Fibroblast of skin of left biceps (primary cell): Measurements from ENCODE around the gene SPATA32.

ENCODE experiments used
- DNase-seq, 2 experiments: peaks; one replicate each; pipeline ENCODE4 v3.0.0-alpha.2; 2013; ENCODE audit warnings: low read depth in 2 of 2

Gene SPATA32

GRCh38 chr17:45293413-45294211 lies 31.7 kb upstream of the SPATA32 start:
- DNase-seq = peak in 1 of 2 experiments; percentile 35

- no peak for DNase-seq
Observed at GRCh38 chr17:45292696-45293412, 31.0 kb upstream of the SPATA32 start.

- DNase-seq = no peak
Observed at GRCh38 chr17:45291171-45291805, 29.4 kb upstream of the SPATA32 start.

DNA sequence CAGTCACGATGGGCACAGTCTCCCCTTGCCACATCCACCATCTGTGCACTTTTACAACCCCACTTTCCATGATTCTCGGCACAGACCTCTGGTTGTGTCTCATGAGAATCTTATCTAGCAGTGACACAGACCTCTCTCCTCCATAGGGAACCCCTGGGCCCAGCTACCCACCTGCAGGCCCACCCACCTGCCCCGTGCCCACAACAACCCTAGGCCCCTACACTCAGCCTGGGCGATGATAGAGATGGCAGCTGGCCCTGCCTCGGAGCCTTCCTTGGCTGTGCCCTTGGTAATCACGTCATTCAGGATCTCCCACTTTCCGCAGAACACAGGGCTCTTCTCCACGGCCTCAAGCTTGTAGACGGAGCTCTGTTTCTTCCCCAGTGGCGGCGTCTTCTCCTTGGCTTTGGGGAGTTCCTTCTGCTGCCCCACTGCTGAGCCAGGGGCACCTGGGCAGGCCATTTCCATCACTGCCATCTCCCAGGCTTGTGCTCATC lies 28.4 kb upstream of the SPATA32 start:
- DNase-seq = no peak

DNA sequence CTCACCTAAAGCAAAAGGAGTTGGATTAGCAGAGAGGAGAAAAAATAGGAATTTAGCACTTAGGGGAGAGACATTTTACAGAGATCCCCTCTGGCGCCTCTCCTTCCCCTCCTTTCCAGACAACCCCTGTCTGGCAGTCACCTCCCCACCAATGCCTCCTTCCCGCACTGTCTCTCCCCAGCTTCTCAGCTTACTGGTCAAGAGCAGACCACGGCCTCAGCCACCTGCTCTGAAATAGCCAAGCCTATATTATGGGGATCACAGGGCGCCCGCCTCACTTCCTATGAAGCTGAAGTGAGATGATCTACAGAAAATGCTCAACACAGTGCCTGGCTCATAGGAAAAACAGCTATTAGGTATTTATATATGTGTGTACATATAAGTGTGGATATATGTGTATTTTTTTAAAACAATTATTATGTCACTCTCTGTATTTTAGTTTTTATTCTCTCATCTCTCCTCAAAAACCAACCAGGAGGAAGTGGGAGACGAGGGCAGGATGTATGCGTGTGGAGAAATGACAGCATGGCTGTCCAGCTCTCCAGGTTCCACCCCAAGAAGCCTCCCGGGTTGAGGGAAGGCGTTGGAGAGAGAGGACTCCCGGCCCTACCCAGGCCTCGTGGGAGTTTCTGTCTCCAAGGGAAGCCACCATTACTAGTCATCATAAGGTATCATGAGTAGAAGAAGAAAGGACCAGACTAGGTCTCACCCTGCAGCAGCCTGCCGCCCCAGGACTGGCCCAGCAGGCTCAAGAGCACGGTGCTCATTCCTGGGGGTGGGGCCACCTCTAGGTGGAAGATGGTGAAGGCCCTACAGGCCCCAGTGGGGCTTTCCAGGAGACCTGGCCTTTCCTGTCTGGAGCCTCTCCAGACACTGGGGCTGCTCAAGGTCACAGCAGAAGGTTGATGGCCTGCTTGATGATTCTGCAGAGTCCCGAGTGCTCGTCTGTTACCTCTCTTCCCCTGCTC lies 27.7 kb upstream of the SPATA32 start:
- DNase-seq = no peak

DNA sequence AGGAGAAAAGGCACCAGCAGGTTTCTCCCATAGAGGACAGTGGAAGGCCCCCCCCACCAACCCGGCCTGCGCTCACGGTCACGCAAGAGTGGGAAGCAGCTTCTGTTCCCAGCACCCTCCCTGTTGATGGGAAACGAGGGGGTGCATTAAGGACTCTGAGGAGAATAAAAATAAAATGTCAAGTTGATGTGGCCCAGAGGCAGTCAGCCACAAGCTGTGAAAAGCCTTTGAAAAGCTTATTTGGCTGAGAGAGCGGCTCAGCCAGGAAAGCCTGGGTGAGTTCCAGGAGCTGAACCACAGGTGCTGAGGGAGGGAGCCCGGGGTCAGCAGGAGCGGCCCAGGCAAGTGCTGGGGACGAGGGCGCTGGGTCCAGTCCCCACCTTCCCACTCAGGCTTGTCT lies 26.9 kb upstream of the SPATA32 start:
- no peak for DNase-seq

DNA sequence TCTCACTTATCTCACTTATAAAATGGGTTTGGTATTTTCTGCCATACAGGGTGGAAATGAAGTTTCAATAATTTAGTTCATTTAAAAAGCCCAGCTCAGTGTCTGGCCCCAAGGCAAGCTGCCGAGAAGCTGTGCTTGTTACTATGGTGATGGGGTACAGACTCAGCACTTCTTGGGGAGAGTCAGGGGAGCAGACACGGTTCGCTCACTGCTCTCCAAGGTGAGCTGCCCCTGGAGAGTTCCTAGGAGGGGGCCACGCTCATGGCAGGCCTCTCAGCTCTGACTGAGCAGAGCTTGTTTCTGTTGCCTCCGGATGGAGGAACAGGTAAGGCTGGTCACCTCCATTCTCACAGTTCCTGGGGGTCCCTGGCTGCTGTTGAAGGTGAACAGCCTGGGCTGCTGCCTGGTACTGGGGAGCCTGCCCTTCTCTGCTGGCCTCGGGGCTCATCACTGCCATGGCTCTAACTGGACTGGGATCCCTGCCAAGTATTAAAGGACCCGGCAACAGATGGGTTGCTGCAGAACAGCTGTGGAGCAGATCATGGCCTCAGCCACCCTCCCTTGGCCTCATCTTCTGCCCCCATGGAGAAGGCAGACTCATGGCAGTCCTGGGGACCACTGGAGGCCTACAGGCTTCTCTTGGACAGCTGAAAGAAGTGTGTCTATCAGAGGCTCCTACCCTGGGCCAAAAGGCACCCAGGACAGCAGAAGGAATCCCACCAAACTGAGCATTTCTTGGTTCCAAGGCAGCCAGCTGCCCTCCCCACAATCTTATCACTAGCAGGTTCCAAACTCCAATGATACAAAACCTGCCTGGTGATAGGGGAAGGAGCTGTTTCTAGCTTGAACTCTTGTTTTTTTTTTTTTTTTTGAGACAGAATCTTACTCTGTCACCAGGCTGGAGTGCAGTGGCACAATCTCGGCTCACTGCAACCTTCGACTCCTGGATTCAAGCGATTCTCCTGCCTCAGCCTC lies 25.9 kb upstream of the SPATA32 start:
- no peak for DNase-seq

- DNase-seq = no peak
Observed at GRCh38 chr17:45286286-45286685, 24.4 kb upstream of the SPATA32 start.

GRCh38 chr17:45284176-45285140 lies 22.6 kb upstream of the SPATA32 start:
- DNase-seq = no peak

DNA sequence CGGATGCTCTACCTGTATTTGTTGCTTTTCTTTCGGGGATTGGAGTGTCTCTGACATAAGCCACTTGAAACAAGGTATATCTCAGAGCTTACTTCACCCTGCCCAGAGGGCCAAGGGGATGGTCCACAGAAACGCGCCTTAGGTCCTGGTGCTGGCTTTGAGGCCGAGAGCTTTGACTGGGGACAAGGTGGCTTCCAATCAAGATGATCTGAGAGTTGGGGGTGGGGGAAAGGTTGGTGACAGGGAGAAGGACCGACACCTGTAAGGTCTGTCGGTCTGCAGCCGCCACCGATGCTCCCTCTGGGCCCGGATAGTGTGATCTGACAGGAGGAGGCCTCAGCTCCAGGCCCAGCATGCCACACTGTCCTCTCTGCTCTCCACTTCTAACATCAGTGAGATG lies 21.8 kb upstream of the SPATA32 start:
- DNase-seq = no peak

DNA sequence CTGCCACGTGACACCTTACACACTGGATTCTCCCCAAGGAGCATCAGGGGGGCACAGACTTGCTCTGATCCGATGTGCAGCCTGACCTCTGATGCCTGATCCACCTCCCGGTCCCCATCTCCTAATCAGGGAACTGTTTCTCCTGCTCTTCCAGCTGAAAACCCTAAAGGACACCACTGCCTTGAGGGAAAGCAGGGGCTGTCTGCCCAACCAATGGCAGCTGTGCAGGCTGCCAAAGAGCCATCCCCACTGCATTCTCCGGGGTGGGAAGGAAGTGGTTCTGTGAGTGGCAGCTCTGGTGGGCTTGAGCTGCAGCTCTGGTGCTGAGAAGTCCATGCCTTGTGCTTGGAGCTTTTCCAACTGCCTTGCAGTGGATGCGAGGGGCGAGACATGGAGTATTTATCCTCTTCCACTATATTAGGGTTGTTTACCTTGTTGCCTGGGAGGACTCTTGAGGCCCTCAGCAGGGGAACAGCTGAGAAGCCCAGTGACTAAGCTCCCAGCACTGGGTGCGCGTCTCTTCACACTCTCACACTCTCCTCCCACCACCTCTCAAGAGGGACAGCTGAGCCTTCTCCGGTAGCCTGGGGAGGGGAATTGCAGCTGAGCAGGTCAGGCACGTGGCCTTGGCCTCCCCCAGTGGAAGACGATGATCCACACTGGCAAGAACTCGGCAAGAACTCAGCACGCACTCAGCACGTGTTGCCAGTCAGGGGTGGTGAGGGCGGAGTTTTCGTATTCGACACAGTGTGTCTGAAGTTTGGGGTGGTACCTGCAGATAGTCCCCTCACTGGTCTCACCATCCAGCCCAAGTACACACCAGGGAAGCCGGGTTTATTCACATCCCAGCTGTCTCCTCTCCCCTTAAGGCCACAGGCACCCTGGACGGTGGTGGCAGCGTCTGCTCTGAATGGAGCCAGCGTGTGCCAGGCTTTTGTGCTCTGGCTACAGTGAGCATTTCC lies 21.1 kb upstream of the SPATA32 start:
- DNase-seq = no peak

- DNase-seq = no peak
Observed at GRCh38 chr17:45279898-45280297, 18.0 kb upstream of the SPATA32 start.

- DNase-seq = no peak
Observed at GRCh38 chr17:45277992-45278391, 16.1 kb upstream of the SPATA32 start.

DNA sequence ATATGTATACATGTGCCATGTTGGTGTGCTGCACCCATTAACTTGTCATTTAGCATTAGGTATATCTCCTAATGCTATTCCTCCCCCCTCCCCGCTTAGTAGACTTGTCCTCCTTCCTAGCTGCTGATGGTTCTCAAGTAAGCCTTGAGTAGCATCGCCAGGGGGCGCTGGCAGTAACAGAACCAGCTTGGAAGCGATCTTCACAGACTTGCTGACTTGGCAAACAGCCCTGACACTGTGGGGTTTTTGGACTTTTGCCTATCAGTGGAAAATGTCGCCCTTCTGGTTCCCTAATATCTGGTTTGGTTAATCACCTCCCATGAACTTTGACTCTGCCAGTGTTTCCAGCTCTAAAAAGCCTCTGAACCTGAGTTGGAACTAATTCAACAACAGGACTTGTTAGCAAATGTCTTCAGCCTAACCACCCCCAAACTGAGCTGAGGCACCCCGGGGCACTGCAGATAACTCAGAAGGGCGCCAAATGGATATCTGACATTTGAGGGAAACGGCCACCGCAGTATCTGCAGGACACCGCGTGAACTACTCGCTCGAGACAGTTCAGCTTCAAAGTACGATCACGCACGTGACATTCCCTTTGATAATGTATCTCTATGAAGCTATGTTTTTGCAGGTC lies 15.4 kb upstream of the SPATA32 start:
- DNase-seq = peak; percentile 65 to 70

DNA sequence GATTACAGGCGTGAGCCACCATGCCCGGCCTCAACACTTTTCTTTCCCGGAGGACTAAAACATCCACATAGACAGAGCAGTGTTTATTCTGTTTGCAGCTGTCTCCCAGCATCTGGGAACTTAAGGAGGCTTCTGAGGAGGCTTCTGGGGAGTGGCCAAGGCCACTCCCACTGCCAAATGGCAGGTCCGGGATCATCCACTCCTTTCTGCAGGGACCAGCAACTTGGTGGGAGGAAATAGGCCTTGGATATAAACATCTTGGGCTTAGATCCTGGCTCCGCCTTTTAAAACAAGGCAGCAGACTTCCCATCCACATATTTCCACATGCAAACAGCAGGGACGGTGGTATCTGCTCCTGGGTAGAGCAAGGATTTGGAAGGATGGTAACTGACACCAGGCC lies 14.1 kb upstream of the SPATA32 start:
- no peak for DNase-seq

- no peak for DNase-seq
Observed at GRCh38 chr17:45274033-45274432, 12.1 kb upstream of the SPATA32 start.

DNA sequence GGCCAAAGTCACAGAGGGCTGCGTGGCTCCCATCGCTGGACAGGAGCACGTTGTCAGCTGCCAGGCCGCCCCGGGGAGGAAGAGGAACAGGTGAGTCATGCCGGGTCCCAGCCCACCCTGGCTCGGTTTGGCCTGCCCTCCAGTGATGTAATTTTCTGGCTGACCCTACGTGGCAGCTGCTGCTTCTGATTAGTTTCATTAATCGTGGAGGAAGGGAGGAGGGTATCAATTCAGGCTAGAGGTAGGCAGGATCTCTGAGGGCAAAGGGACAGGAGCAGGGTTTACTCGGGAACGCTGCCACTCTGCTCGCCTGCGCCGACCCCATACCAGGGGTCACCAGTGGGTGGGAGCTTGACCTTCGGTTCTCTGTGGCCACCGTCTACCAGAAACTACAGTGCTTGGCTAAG lies 11.7 kb upstream of the SPATA32 start:
- DNase-seq = no peak
